ENCODE results near the gene TIMM50.

The TIMM50 gene

DNA sequence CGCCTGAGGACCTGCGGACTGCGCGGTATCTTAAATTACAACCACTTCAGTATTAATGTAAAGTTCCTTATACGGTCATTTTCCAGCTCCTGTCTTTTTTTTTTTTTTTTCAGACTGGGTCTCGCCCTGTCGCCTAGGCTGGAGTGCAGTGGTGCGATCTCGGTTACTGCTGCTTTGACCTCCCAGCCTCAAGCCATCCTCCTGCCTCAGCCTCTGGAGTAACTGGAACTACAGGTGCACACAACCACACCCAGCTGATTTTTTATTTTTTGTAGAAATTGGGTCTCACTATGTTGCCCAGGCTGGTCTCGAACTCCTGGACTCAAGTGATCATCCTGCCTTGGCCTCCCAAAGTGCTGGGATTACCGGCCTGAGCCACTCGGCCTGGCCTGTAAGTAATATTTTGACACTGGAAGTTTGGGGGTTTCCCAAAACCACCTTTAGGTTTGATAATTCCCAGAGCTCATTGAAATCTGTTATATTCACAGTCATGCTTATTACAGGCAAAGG, 52.4 kb downstream of the TIMM50 start:
- no peak for DNase-seq (ENCODE audit: low spot score)

DNA sequence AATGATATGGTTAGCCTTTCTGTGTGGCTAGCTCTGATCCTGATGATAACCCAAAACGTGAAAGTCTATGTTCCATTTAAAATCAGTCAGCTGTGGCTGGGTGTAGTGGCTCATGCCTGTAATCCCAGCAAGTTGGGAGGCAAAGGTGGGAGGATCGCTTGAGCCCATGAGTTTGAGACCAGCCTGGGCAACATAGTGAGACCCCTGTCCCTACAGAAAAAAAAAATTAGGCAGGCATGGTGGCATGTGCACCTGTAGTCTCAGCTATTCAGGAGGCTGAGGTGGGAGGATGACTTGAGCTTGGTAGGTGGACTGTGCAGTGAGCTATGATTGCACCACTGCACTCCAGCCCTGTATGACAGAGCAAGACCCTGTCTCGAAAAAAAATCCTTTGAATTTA, 53.2 kb downstream of the TIMM50 start:
- no peak for DNase-seq (ENCODE audit: low spot score)

DNA sequence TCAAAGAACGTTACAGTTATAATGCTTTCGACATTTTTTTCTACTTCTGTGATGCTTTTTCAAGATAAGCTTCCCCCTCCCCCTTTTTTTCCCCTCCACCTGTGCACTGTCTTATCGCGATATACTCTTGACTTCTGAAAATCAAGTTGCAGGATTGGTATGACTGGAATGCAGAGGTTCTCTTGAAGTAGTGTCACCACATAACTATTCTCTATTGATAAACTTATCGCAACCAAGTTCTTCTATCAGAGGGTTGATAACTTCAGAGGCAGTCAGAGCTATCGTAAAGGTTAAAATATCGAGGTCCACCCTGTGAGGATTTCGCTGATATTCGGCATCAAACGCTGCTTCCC, 58.5 kb downstream of the TIMM50 start:
- DNase-seq (ENCODE audit: low spot score): peak; percentile 63

DNA sequence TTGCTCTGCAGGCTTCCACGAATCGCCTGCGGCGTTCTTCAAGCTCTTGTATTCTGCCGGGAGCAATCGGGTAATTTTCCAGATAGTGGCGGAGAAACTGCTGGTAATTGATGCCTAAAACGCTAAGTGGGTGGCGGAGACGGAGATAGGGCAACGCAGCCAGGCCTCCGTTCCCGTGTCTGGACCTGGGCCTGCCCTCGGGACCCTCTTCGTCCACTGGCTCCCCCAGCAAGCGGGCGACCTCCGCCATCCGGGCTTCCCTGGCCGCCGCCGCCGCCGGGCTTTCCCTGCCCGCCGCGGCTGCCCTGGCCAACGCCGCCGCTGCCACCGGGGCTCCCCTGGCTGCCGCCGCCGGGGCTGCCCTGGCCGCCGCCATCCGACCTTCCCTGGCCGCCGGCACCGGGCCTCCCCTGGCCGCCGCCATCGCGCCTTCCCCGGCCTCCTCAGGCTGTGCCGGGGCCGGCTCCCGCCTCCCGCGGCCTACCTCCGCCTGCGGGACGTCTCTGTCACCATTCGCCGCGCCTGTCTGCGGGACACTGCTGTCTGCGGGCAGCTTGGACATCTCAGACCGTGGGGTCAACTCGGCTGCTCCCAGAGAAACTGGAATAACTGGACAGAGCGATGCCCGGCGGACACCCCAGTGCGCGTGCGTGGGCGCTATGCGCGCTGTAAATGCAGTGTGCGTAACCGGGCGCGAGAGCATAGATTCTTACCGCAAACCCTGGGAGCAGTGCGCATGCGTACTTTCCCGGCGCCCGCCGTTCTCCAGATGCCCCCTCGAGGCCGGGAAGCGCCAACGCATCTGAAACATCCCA, 59.1 kb downstream of the TIMM50 start, which contains the start of gene EID2:
TSS of gene EID2 (minus strand) at position 644 of the 815 bp plus-strand sequence. CDS start at position 562, 82 bp downstream.
- peak; percentile 96 for DNase-seq (ENCODE audit: low spot score)

DNA sequence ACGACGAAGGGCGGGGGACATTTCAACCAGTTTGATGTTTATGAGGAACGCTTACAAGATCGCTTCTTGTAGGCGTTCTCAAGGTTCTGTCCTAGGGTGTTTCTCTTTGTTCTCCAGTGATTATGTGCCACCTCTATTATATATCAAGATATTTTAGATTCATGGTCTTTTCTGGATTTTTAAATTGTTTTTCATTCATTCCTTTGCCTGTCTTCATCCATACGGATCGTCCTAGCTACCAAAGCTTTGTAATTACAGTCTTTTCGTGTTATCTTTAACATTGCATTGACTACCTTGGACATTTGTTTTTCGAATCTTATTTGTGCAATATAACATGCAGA, 59.7 kb downstream of the TIMM50 start:
- DNase-seq (ENCODE audit: low spot score): no peak

All from kidney tubule cell (primary cell).